K562 (cell line): Measurements from ENCODE around the gene CHSY1. TPM values are rescaled to one million over a fixed set of nuclear protein-coding genes. Genes with fewer than 3 reads are reported as not detected.

Experiments
- BHLHE40 ChIP-seq: IDR thresholded peaks from 2 replicates; pipeline ENCODE4 v1.6.1; 2011; ENCODE audit warnings: low read length, improper control_type of control experiment
- CBX5 ChIP-seq: IDR thresholded peaks from 2 replicates; pipeline ENCODE4 v1.6.1; 2014; ENCODE audit warnings: low read depth, borderline replicate concordance
- CC2D1A ChIP-seq: fragments of 450-650 bp; IDR thresholded peaks from 2 replicates; pipeline ENCODE4 v1.6.1; 2017; ENCODE audit warnings: mild to moderate bottlenecking
- CHD4 ChIP-seq: fragments of 200-600 bp; sonication (generic); IDR thresholded peaks from 3 replicates; pipeline ENCODE4 v1.6.1; 2012; ENCODE audit warnings: low read depth, mild to moderate bottlenecking, mixed read lengths, low read length, inconsistent platforms; ENCODE audit not compliant: insufficient read depth, insufficient replicate concordance, poor library complexity, severe bottlenecking
- CTBP1 ChIP-seq: fragments of 450-650 bp; IDR thresholded peaks from 2 replicates; pipeline ENCODE4 v1.6.1; 2016; ENCODE audit warnings: borderline replicate concordance
- ETV5 ChIP-seq: sonication (generic); formaldehyde crosslinking; IDR thresholded peaks from 2 replicates; pipeline ENCODE4 v1.4.0; 2020; ENCODE audit warnings: low read depth, mild to moderate bottlenecking, missing genetic modification reagents
- FOXJ2 ChIP-seq: fragments of 200-800 bp; sonication (Bioruptor generic); IDR thresholded peaks from 2 replicates; pipeline ENCODE4 v1.6.1; 2016; ENCODE audit warnings: missing genetic modification characterization, missing compliant biosample characterization
- GATAD2A ChIP-seq: fragments of 450-650 bp; IDR thresholded peaks from 2 replicates; pipeline ENCODE4 v1.6.1; 2017
- HCFC1 ChIP-seq: IDR thresholded peaks from 2 replicates; pipeline ENCODE4 v1.6.1; 2012; ENCODE audit warnings: low read depth, low read length, improper control_type of control experiment
- HDAC2 ChIP-seq: fragments of 450-650 bp; IDR thresholded peaks from 2 replicates; pipeline ENCODE4 v1.6.1; 2016; ENCODE audit warnings: mild to moderate bottlenecking
- HDAC8 ChIP-seq: fragments of 450-650 bp; IDR thresholded peaks from 2 replicates; pipeline ENCODE4 v1.6.1; 2016; ENCODE audit warnings: mild to moderate bottlenecking, missing genetic modification characterization, moderate library complexity, missing compliant biosample characterization
- JUND ChIP-seq, 2 experiments: IDR thresholded peaks; 2 replicates in 1 of 2; 3 replicates in 1 of 2; pipeline ENCODE4 v1.6.1; 2011; ENCODE audit warnings: borderline replicate concordance in 2 of 2, low read depth in 2 of 2, low read length in 2 of 2, improper control_type of control experiment in 1 of 2, missing biosample characterization in 1 of 2, missing genetic modification characterization in 1 of 2, missing genetic modification reagents in 1 of 2
- KAT7 ChIP-seq: sonication (generic); formaldehyde crosslinking; IDR thresholded peaks from 2 replicates; pipeline ENCODE4 v1.8.0; 2022; ENCODE audit warnings: missing genetic modification reagents, mild to moderate bottlenecking, borderline replicate concordance
- KDM4B ChIP-seq, 2 experiments: fragments of 450-650 bp in 1 of 2; sonication (generic) in 1 of 2; IDR thresholded peaks; 2 replicates each; pipeline ENCODE4 v1.6.1; 2016 to 2017; ENCODE audit warnings: borderline replicate concordance in 2 of 2, antibody characterized with exemption in 1 of 2, low read depth in 1 of 2, mild to moderate bottlenecking in 1 of 2
- MTF1 ChIP-seq: fragments of 250-450 bp; sonication (Bioruptor Pico); IDR thresholded peaks from 2 replicates; pipeline ENCODE4 v1.9.0; 2021; ENCODE audit warnings: moderate library complexity, mild to moderate bottlenecking, inconsistent platforms, borderline replicate concordance
- NR3C1 ChIP-seq: sonication (generic); formaldehyde crosslinking; IDR thresholded peaks from 2 replicates; pipeline ENCODE4 v1.8.1; 2022; ENCODE audit warnings: missing genetic modification reagents
- NR4A1 ChIP-seq, 2 experiments: fragments of 250-450 bp in 1 of 2; fragments of 450-650 bp in 1 of 2; sonication (Bioruptor Pico) in 1 of 2; IDR thresholded peaks; 2 replicates each; pipeline versions ENCODE4 v1.4.0 to v1.6.1; 2016 to 2020; ENCODE audit warnings: mild to moderate bottlenecking in 2 of 2, missing compliant biosample characterization in 1 of 2, missing genetic modification characterization in 1 of 2, moderate library complexity in 1 of 2
- OTX1 ChIP-seq: fragments of 450-650 bp; formaldehyde crosslinking; IDR thresholded peaks from 2 replicates; pipeline ENCODE4 v1.4.0; 2022; ENCODE audit warnings: mild to moderate bottlenecking
- PHB2 ChIP-seq: fragments of 450-650 bp; IDR thresholded peaks from 2 replicates; pipeline ENCODE4 v1.6.1; 2017; ENCODE audit warnings: low read depth
- PHF20 ChIP-seq: fragments of 450-650 bp; IDR thresholded peaks from 2 replicates; pipeline ENCODE4 v1.6.1; 2018; ENCODE audit not compliant: partially characterized antibody
- PTBP1 ChIP-seq: fragments of 200-400 bp; formaldehyde crosslinking; IDR thresholded peaks from 2 replicates; pipeline ENCODE4 v1.6.1; 2017; ENCODE audit warnings: low read depth, low read length
- SRSF1 ChIP-seq: fragments of 200-400 bp; formaldehyde crosslinking; IDR thresholded peaks from 2 replicates; pipeline ENCODE4 v1.6.1; 2017; ENCODE audit warnings: mild to moderate bottlenecking, low read depth, low read length, moderate library complexity
- SRSF7 ChIP-seq: fragments of 200-400 bp; formaldehyde crosslinking; optimal IDR thresholded peaks from 2 replicates; pipeline ENCODE3; 2017; ENCODE audit warnings: mild to moderate bottlenecking, low read depth, low read length
- ZNF23 ChIP-seq: fragments of 250-450 bp; sonication (Bioruptor Pico); IDR thresholded peaks from 2 replicates; pipeline ENCODE4 v1.4.0; 2020; ENCODE audit warnings: mild to moderate bottlenecking
- ZNF449 ChIP-seq: fragments of 250-450 bp; sonication (Bioruptor Pico); IDR thresholded peaks from 2 replicates; pipeline ENCODE4 v1.8.0; 2022; ENCODE audit warnings: moderate library complexity, mild to moderate bottlenecking, inconsistent platforms
- ZNF561 ChIP-seq: fragments of 450-650 bp; formaldehyde crosslinking; conservative IDR thresholded peaks from 2 replicates; pipeline ENCODE4 v1.4.0; 2020; ENCODE audit warnings: mild to moderate bottlenecking, moderate library complexity
- ZNF717 ChIP-seq: fragments of 250-450 bp; sonication (Bioruptor Pico); IDR thresholded peaks from 2 replicates; pipeline ENCODE4 v1.5.0; 2021
- ZNF785 ChIP-seq: fragments of 250-450 bp; sonication (Bioruptor Pico); IDR thresholded peaks from 2 replicates; pipeline ENCODE4 v1.4.0; 2020; ENCODE audit warnings: mild to moderate bottlenecking
- polyA plus RNA-seq, 8 experiments: library from polyadenylated mRNA; depleted of rRNA in 4 of 8; stranded (reverse) in 5 of 8; unstranded in 3 of 8; fragments of >200 nt; fragmentation: Nextera tagmentation in 2 of 8; fragmentation: Illumina TruSeq in 1 of 8; extraction: Ambion mirVana in 2 of 8; extraction: Trizol in 1 of 8; gene quantifications; 2 replicates each; pipeline versions ENCODE4 v1.2.1 to v1.2.3, GENCODE V29; 2011 to 2014; ENCODE audit warnings: inconsistent platforms in 1 of 8, missing spikeins in 1 of 8
- total RNA-seq, 7 experiments: library from RNA; depleted of rRNA in 6 of 7; stranded (reverse); fragments of >200 nt in 6 of 7; fragmentation: Illumina TruSeq in 2 of 7; extraction: Trizol in 2 of 7; gene quantifications; 2 replicates each; pipeline versions ENCODE4 v1.2.1 to v1.2.3, GENCODE V29; 2011 to 2021; ENCODE audit warnings: low replicate concordance in 1 of 7
- TF ChIP-seq, protein P1 (sequence below): sonication (generic); formaldehyde crosslinking; IDR thresholded peaks from 2 replicates; pipeline ENCODE4 v1.8.0; 2022; ENCODE audit warnings: mild to moderate bottlenecking, low read depth, missing genetic modification reagents

The CHSY1 gene
- total and polyA plus RNA-seq, 9 of the 15 experiments (the other 6 are each of a cell fraction or from before 2014, with no cell fraction given), result 7.0 to 16.4 (median 13.4) TPM

GRCh38 chr15:101148166-101148880 is 103.5 kb downstream of the CHSY1 start (continued):
- TF ChIP-seq SRSF1 (no peak), OTX1 (CRISPR knock-in tag) (no peak), PHF20 (peak; percentile 21), FOXJ2 (tag) (no peak), MTF1 (CRISPR knock-in tag) (no peak), CTBP1 (no peak), GATAD2A (no peak), JUND (IDR thresholded peaks at IDR 0.05; ENCODE audit: borderline replicate concordance, low read depth, low read length) (no peak), JUND (tag; IDR thresholded peaks at IDR 0.05; ENCODE audit: borderline replicate concordance, low read depth, low read length) (no peak), SRSF7 (no peak), CC2D1A (no peak), HCFC1 (no peak), ZNF449 (no peak), PTBP1 (peak; percentile 85), ETV5 (CRISPR knock-in tag) (no peak), NR4A1 (CRISPR knock-in tag; IDR thresholded peaks at IDR 0.05) (no peak), NR4A1 (tag; IDR thresholded peaks at IDR 0.05) (no peak), HDAC2 (peak; percentile 80; the same call in 1 of the 2 replicates), BHLHE40 (no peak), CHD4 (peak; percentile 52), ZNF23 (CRISPR knock-in tag) (no peak), ZNF717 (CRISPR knock-in tag) (no peak), ZNF561 (CRISPR knock-in tag) (no peak), KDM4B (IDR thresholded peaks at IDR 0.05; ENCODE audit: borderline replicate concordance in 2 of 2, low read depth in 1 of 2) (no peak), KAT7 (CRISPR knock-in tag) (no peak), CBX5 (no peak), PHB2 (no peak), NR3C1 (CRISPR knock-in tag) (no peak), HDAC8 (tag) (no peak), ZNF785 (CRISPR knock-in tag) (no peak)
- TF ChIP-seq, protein P1, sequence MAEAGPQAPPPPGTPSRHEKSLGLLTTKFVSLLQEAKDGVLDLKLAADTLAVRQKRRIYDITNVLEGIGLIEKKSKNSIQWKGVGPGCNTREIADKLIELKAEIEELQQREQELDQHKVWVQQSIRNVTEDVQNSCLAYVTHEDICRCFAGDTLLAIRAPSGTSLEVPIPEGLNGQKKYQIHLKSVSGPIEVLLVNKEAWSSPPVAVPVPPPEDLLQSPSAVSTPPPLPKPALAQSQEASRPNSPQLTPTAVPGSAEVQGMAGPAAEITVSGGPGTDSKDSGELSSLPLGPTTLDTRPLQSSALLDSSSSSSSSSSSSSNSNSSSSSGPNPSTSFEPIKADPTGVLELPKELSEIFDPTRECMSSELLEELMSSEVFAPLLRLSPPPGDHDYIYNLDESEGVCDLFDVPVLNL (CRISPR knock-in tag), result no peak
